Cardiac muscle cell (in vitro differentiated cells and primary cell): ENCODE results near the gene ELAVL2. TPM values are rescaled to one million over a fixed set of nuclear protein-coding genes. Genes with fewer than 3 reads are reported as not detected.

Experiments used
- DNase-seq, 2 donors: peaks; one replicate each; pipeline versions ENCODE4 v3.0.0 to v3.0.0-alpha.2; 2010 to 2017; ENCODE audit warnings: low read depth in 1 of 2, low spot score in 1 of 2
- H3K27ac ChIP-seq: fragments of 200-600 bp; sonication (generic); 2 replicates; pipeline ENCODE4 v1.5.1; 2016
- H3K27me3 ChIP-seq: fragments of 200-600 bp; sonication (generic); 2 replicates; pipeline ENCODE4 v1.6.0; 2016; ENCODE audit warnings: control low read depth
- H3K36me3 ChIP-seq: fragments of 200-600 bp; sonication (generic); 2 replicates; pipeline ENCODE4 v1.5.1; 2016; ENCODE audit warnings: control low read depth
- H3K4me1 ChIP-seq: fragments of 200-600 bp; sonication (generic); 2 replicates; pipeline ENCODE4 v1.8.1; 2017; ENCODE audit warnings: low read depth, mild to moderate bottlenecking, mixed run types
- H3K4me3 ChIP-seq: fragments of 200-600 bp; sonication (generic); 2 replicates; pipeline ENCODE4 v1.5.1; 2016; ENCODE audit warnings: mild to moderate bottlenecking
- H3K9me3 ChIP-seq: fragments of 200-600 bp; sonication (generic); 2 replicates; pipeline ENCODE4 v1.5.1; 2017; ENCODE audit warnings: low read depth, mild to moderate bottlenecking, control low read depth
- polyA plus RNA-seq: library from polyadenylated mRNA; unstranded; fragments of >200 nt; fragmentation: Nextera tagmentation; extraction: Ambion mirVana; gene quantifications from 2 replicates; pipeline ENCODE4 v1.2.1, GENCODE V29; 2016
- total RNA-seq: library from RNA; depleted of rRNA; stranded (reverse); fragments of >200 nt; gene quantifications from 2 replicates; pipeline ENCODE4 v1.2.3, GENCODE V29; 2016
- TF ChIP-seq, protein P1 (sequence below): IDR thresholded peaks from 2 replicates; pipeline ENCODE4 v1.5.1; 2012; ENCODE audit warnings: low read depth, mild to moderate bottlenecking, low read length

ELAVL2 gene
- total and polyA plus RNA-seq, 2 experiments from 2014 or later = 3.2 to 11.2 TPM

DNA sequence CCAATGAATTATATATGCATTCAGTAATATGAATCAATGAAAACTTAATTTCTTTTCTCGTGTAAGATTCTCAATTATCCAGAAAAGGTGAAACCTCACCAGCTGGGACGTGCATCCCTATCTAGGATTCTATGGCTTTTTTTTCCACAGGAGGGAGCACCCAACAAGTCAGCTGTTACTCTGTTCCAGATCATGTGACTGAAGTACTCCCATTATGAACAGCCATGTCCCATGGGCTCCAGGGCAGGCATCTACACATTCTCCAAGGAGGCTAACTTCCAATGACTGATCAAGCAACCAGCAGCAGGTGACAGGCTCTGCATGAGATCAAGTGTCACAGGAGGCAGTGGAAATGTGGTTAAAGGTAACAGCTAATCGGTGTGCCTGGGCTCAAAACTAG lies 118.8 kb downstream of the ELAVL2 start:
- Histone ChIP-seq H3K9me3 (no peaks in the 10 kb centered on the region), H3K36me3 (no peaks in the 10 kb centered on the region), H3K4me3 (no peak overlapping the region), H3K4me1 (peaks cover 9% of the 10 kb centered on the region), H3K27me3 (no peaks in the 10 kb centered on the region), H3K27ac (no peak overlapping the region)
- TF ChIP-seq, protein P1, sequence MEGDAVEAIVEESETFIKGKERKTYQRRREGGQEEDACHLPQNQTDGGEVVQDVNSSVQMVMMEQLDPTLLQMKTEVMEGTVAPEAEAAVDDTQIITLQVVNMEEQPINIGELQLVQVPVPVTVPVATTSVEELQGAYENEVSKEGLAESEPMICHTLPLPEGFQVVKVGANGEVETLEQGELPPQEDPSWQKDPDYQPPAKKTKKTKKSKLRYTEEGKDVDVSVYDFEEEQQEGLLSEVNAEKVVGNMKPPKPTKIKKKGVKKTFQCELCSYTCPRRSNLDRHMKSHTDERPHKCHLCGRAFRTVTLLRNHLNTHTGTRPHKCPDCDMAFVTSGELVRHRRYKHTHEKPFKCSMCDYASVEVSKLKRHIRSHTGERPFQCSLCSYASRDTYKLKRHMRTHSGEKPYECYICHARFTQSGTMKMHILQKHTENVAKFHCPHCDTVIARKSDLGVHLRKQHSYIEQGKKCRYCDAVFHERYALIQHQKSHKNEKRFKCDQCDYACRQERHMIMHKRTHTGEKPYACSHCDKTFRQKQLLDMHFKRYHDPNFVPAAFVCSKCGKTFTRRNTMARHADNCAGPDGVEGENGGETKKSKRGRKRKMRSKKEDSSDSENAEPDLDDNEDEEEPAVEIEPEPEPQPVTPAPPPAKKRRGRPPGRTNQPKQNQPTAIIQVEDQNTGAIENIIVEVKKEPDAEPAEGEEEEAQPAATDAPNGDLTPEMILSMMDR = no peak
- DNase-seq = no peak

DNA sequence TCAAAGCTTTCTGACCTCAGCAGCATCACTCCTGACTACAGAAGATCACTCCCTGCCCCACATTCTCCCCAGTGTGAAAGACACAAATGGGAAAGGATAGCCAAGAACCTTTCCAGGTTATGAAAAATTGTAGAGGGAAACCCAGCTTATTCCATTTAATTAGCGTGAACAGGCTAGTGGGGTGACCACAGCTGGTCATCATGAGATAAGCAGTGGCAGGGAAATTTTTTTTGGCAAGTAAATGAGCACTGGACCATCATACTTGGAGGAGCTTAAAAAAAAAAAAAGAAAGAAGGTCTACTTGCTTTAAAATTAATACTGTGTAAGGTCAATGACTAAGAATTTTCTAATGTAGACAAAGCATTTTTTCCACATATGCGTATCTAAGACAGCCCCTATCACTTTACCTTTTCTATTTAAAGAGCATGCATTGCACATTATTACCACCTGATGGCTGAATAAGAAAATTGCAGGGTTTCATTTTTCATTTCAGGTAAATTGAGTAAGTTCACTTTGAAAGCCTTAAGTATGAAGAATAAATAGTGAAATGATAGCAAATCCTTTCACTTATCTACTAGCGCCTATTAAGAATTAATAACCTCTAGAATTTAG lies 123.6 kb downstream of the ELAVL2 start:
- Histone ChIP-seq H3K36me3 (no peaks in the 10 kb centered on the region), H3K27ac (no peak overlapping the region), H3K27me3 (no peaks in the 10 kb centered on the region), H3K9me3 (no peaks in the 10 kb centered on the region), H3K4me3 (no peak overlapping the region), H3K4me1 (no peaks in the 10 kb centered on the region)
- TF ChIP-seq, protein P1 = no peak
- DNase-seq = no peak

DNA sequence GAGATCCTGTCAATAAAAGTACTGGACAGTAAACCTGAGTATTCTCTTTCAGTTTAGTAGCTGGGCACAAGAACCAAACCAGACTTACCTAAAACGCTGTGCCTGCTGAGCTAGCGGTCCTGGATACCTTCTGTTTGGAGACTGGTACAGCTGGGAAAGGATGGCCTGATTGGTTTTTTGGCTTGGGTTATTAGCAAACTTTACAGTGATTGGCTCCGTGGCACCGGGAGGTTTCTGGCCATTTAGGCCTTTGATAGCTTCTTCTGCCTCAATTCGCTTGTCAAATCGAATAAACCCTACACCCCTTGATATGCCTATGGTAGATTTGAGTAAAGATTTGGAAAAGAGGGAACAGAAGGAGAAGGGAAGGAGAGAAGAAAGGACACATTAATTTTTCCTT lies 124.7 kb downstream of the ELAVL2 start:
- TF ChIP-seq, protein P1 = no peak
- DNase-seq = no peak
- no peaks in the 10 kb centered on the region for H3K9me3 ChIP-seq
- no peak overlapping the region for H3K4me3 ChIP-seq
- no peaks in the 10 kb centered on the region for H3K36me3 ChIP-seq
- H3K27me3 ChIP-seq = no peaks in the 10 kb centered on the region
- no peak overlapping the region for H3K27ac ChIP-seq
- H3K4me1 ChIP-seq = no peaks in the 10 kb centered on the region

DNA sequence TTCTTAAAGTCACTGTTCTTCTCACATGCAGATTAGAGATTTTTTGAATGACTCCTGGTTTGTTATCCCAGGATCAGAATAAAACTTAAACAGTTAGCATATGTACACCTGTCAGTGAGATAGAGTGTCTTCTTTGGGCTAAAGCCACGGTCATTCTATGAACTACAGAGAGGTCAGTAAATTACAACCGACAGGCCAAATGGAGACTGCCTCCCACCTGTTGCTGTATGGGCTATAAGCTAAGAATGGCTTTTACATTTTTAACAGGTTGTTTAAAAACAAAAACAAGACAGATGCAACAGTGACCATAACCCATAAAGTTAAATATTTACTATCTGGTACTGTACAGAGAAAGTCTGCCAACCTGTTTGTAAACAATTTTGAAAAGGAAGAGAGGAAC lies 125.7 kb downstream of the ELAVL2 start:
- H3K4me1 ChIP-seq = no peaks in the 10 kb centered on the region
- H3K27me3 ChIP-seq = no peaks in the 10 kb centered on the region
- no peak overlapping the region for H3K27ac ChIP-seq
- H3K36me3 ChIP-seq = no peaks in the 10 kb centered on the region
- no peak overlapping the region for H3K4me3 ChIP-seq
- no peaks in the 10 kb centered on the region for H3K9me3 ChIP-seq
- TF ChIP-seq, protein P1 = no peak
- no peak for DNase-seq

DNA sequence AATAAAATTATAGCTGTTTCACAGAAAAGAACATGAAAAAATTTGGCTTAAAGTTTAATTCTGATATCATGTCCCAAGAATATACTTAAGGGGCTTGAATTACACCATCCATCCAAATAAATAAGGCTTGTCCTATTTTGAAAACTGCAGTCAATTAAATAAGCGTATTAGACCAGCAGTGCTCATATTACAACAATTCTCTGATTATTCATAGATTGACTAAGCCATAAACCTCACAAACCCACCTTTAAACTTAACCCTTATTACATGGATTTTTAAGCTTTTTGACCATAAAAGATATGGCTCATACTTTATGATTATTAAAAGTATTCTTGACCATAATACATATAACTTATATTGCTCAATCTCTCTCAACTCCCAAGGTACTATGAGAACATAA lies 127.9 kb downstream of the ELAVL2 start:
- Histone ChIP-seq H3K27me3 (no peaks in the 10 kb centered on the region), H3K4me3 (no peak overlapping the region), H3K4me1 (no peaks in the 10 kb centered on the region), H3K27ac (no peak overlapping the region), H3K36me3 (no peaks in the 10 kb centered on the region), H3K9me3 (no peaks in the 10 kb centered on the region)
- DNase-seq = no peak
- TF ChIP-seq, protein P1 = no peak
